Measurements from ENCODE around the gene MBD3L3.
"Not testable (repeated sequence)": the region's sequence is repeated elsewhere in the genome, so short reads cannot be mapped to it uniquely, and the experiment has no call there.

MBD3L3 gene

GRCh38 chr19:7063339-7063738, 4.9 kb upstream of the MBD3L3 start:
- DNase-seq, result no peak

GRCh38 chr19:7059977-7060376, 1.5 kb upstream of the MBD3L3 start:
- DNase-seq, result not testable (repeated sequence)

GRCh38 chr19:7056371-7056770, 2.1 kb downstream of the MBD3L3 start:
- DNase-seq, result not testable (repeated sequence)

GRCh38 chr19:7055679-7056078, 2.8 kb downstream of the MBD3L3 start:
- DNase-seq, result not testable (repeated sequence)

- not testable (repeated sequence) for DNase-seq
These were observed 3.7 kb downstream of the MBD3L3 start for GRCh38 chr19:7054635-7055368.

GRCh38 chr19:7052896-7053295, 5.6 kb downstream of the MBD3L3 start:
- DNase-seq, result not testable (repeated sequence)

- not testable (repeated sequence) for DNase-seq
These were observed 7.1 kb downstream of the MBD3L3 start for GRCh38 chr19:7051421-7051820.

- not testable (repeated sequence) for DNase-seq
These were observed 9.5 kb downstream of the MBD3L3 start, which contains the start of gene MBD3L2 for GRCh38 chr19:7049021-7049420. Gene MBD3L2 (plus strand): TSS chr19:7049321. CDS start chr19:7049374, 53 bp downstream.

- not testable (repeated sequence) for DNase-seq
These were observed 16.9 kb downstream of the MBD3L3 start for GRCh38 chr19:7041563-7041962.

- DNase-seq, result not testable (repeated sequence)
These were observed 18.4 kb downstream of the MBD3L3 start, which contains the start of gene MBD3L4 for GRCh38 chr19:7040079-7040478. Gene MBD3L4 (minus strand): TSS chr19:7040179. CDS start chr19:7040144, 35 bp downstream.

GRCh38 chr19:7030278-7030677, 28.2 kb downstream of the MBD3L3 start, which contains the start of gene MBD3L5:
Gene MBD3L5 (plus strand): TSS chr19:7030578. CDS start chr19:7030612, 34 bp downstream.
- DNase-seq, result not testable (repeated sequence)

- not testable (repeated sequence) for DNase-seq
These were observed 29.7 kb downstream of the MBD3L3 start for GRCh38 chr19:7028790-7029189.

GRCh38 chr19:7021331-7021730, 37.1 kb downstream of the MBD3L3 start, which contains the start of gene MBD3L2B:
Gene MBD3L2B (minus strand): TSS chr19:7021431. CDS start chr19:7021397, 34 bp downstream.
- not testable (repeated sequence) for DNase-seq

- DNase-seq, result no peak
These were observed 39.6 kb downstream of the MBD3L3 start for GRCh38 chr19:7018828-7019227.

- DNase-seq, result no peak
These were observed 44.8 kb downstream of the MBD3L3 start for GRCh38 chr19:7013678-7014077.

GRCh38 chr19:7010722-7011593, 47.5 kb downstream of the MBD3L3 start:
- DNase-seq, result no peak

GRCh38 chr19:7007859-7008258, 50.6 kb downstream of the MBD3L3 start:
- DNase-seq, result no peak
